Measurements from ENCODE around the gene ZNF579.

The ZNF579 gene

DNA sequence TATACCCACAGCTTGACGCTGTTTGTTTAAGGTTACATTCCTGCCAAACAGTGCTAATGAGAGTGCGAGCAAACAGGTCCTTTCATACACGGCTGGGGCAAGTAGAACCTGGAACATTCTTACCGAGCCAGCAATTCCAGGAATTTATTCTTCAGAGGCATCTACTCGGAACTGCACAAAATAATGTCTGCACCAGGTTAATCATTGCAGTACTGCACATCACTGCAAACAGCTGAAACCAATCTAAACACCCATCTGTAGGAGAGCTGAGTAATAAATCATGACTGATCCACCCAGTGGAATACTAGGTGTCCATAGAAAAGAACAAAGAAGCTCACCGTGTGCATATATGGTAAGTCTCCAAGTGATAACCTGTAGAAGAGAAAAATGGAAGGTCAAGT is 1.2 kb upstream of the ZNF579 start:
- no peak for DNase-seq (ENCODE audit: low read depth, low spot score)
- no peak overlapping the region for H3K4me3 ChIP-seq (ENCODE audit: low read depth, low read length)
- TF ChIP-seq, protein P1, sequence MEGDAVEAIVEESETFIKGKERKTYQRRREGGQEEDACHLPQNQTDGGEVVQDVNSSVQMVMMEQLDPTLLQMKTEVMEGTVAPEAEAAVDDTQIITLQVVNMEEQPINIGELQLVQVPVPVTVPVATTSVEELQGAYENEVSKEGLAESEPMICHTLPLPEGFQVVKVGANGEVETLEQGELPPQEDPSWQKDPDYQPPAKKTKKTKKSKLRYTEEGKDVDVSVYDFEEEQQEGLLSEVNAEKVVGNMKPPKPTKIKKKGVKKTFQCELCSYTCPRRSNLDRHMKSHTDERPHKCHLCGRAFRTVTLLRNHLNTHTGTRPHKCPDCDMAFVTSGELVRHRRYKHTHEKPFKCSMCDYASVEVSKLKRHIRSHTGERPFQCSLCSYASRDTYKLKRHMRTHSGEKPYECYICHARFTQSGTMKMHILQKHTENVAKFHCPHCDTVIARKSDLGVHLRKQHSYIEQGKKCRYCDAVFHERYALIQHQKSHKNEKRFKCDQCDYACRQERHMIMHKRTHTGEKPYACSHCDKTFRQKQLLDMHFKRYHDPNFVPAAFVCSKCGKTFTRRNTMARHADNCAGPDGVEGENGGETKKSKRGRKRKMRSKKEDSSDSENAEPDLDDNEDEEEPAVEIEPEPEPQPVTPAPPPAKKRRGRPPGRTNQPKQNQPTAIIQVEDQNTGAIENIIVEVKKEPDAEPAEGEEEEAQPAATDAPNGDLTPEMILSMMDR (IDR thresholded peaks at IDR 0.05; ENCODE audit: insufficient read depth, low read length, missing control alignments) = no peak
- POLR2A ChIA-PET = no interaction called here
- CTCF ChIA-PET = interaction anchor here (1.6 kb wide), 1 partner anchor 34 kb away, joined by 3 read pairs; no protein-coding TSS in a partner anchor

DNA sequence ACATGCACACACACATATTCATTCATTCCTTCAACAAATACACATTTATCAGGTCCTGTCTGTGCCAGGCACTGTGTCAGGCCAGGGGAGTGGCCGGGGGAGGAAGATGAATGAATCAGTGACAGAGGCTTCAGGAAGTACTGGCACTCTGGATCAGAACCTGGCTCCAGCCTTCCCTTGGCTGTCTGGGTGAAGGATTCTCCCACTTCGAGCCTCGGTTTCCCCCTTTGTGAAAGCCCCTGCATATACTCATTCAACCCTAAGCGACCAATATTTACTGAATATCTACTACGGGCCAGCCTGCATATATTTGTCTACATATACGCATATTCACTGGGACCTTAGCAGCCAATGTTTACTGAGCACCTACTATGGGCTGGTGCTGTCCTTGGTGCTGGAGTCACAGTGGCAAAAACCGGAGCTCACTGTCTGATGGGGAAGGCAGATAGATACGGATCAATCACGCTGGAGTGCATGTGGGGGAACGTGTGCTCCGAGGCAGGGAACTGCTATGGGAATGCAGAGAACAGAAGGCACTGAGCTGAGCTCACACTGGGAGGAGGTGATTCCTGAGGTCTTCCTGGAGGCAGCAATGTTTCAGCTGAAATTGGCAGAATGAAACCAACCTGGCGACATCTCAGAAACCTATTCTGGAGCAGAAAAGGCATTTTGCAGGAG is 636 bp upstream of the ZNF579 start:
- TF ChIP-seq, protein P1 (IDR thresholded peaks at IDR 0.05; ENCODE audit: insufficient read depth, low read length, missing control alignments) = no peak
- H3K4me3 ChIP-seq (ENCODE audit: low read depth, low read length) = peak overlapping the region; percentile 96
- ChIA-PET POLR2A (interaction anchor here (0.6 to 0.9 kb wide), 2 partner anchors 11 to 25 kb away, joined by 3 read pairs; no protein-coding TSS in a partner anchor), CTCF (interaction anchor here (0.8 to 1.6 kb wide), 4 partner anchors 25 to 113 kb away, joined by 3 read pairs; no protein-coding TSS in a partner anchor)
- no peak for DNase-seq (ENCODE audit: low read depth, low spot score)

- ChIA-PET POLR2A (interaction anchor here (0.6 to 0.9 kb wide), 3 partner anchors 26 to 1131 kb away, joined by 3 read pairs; partner anchors contain the start of gene LENG8), CTCF (interaction anchor here (0.7 to 1.6 kb wide), 5 partner anchors 27 to 288 kb away, joined by 3 read pairs; no protein-coding TSS in a partner anchor)
- no peak for DNase-seq (ENCODE audit: low read depth, low spot score)
- TF ChIP-seq, protein P1 (IDR thresholded peaks at IDR 0.05; ENCODE audit: insufficient read depth, low read length, missing control alignments) = no peak
- H3K4me3 ChIP-seq (ENCODE audit: low read depth, low read length) = peak overlapping the region; percentile 96
These were observed 654 bp downstream of the ZNF579 start for GRCh38 chr19:55579766-55580621.

- CTCF ChIA-PET = interaction anchor here (1.2 kb wide), 1 partner anchor 63 kb away, joined by 4 read pairs; no protein-coding TSS in a partner anchor
- no peak for DNase-seq (ENCODE audit: low read depth, low spot score)
- peak overlapping the region; percentile 96 for H3K4me3 ChIP-seq (ENCODE audit: low read depth, low read length)
- TF ChIP-seq, protein P1 (IDR thresholded peaks at IDR 0.05; ENCODE audit: insufficient read depth, low read length, missing control alignments) = no peak
- POLR2A ChIA-PET = no interaction called here
These were observed 1.6 kb downstream of the ZNF579 start for GRCh38 chr19:55578761-55579747.

DNA sequence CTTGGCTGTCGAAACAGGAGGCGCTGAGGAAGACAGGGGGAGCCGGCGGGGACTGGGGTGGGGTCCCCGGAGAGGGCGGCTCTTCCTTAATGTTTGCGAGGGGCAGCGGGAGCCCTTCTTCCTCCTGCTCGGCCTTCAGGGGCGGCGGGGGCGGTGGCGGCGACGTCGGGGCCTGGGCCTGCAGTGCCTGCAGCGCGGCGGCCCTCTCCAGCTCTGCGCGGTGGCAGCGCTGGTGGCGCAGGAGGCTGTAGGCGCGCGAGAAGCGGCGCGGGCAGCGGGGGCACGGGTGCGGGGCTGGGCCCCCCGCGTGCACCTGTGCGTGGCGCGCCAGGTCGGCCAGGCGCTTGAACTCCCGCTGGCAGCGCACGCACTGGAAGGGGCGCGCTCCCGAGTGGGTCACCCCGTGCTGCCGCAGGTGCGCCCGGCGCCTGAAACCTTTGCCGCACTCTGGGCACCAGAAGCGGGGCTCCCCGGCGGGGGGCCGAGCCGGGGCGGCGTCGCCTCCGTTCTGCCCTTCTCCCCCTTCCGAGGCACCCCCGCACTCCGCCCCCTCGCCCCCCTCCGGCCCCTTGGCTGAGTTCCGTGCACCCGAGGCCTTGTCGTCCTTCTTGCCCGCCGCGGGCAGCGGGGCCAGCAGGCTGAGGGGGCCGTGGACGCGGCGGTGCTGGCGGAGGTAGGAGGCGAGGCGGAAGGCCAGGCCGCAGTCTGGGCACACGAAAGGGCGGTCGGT is 2.5 kb downstream of the ZNF579 start:
- CTCF ChIA-PET = interaction anchor here (1.2 kb wide), 1 partner anchor 62 kb away, joined by 4 read pairs; no protein-coding TSS in a partner anchor
- H3K4me3 ChIP-seq (ENCODE audit: low read depth, low read length) = no peak overlapping the region
- TF ChIP-seq, protein P1 (IDR thresholded peaks at IDR 0.05; ENCODE audit: insufficient read depth, low read length, missing control alignments) = no peak
- DNase-seq (ENCODE audit: low read depth, low spot score) = no peak
- POLR2A ChIA-PET = no interaction called here

All from AG04449 (cell line).